Skin epidermis (tissue), 12 donors: ENCODE measurements around the gene HNF1B.

Source experiments
- H3K27ac ChIP-seq, 21 experiments: fragments of 200-600 bp; sonication (generic) in 11 of 21; one replicate each; pipeline ENCODE4 v1.5.0; 2020; ENCODE audit warnings: mild to moderate bottlenecking in 3 of 21, inconsistent platforms in 2 of 21, moderate library complexity in 2 of 21
- H3K4me3 ChIP-seq, 7 experiments: fragments of 200-600 bp; sonication (generic) in 2 of 7; one replicate each; pipeline ENCODE4 v1.5.0; 2020; ENCODE audit warnings: inconsistent platforms in 2 of 7, mild to moderate bottlenecking in 2 of 7, moderate library complexity in 1 of 7

Gene HNF1B

GRCh38 chr17:37643869-37644268 is 101.0 kb downstream of the HNF1B start:
- peak overlapping the region in 4 of 7 experiments; percentile 61 to 78 (median 66) for H3K4me3 ChIP-seq
- peak overlapping the region in 4 of 21 experiments; percentile 46 to 96 (median 90) for H3K27ac ChIP-seq

- H3K27ac ChIP-seq: peak within 1 kb of the TSS; percentile 20 to 96 (median 86)
- peak within 1 kb of the TSS; percentile 39 to 78 (median 64) for H3K4me3 ChIP-seq
These were observed 101.6 kb downstream of the HNF1B start, which contains the start of gene DDX52 for GRCh38 chr17:37643118-37643766. TSS of gene DDX52 (minus strand) at chr17:37643446. CDS start at chr17:37643420, 26 bp downstream.

- Histone ChIP-seq H3K27ac (peak overlapping the region; percentile 20 to 96 (median 86)), H3K4me3 (peak overlapping the region; percentile 39 to 78 (median 64))
These were observed 102.2 kb downstream of the HNF1B start for GRCh38 chr17:37642681-37643080.

GRCh38 chr17:37640015-37640414 is 104.8 kb downstream of the HNF1B start:
- no peak overlapping the region for H3K4me3 ChIP-seq
- H3K27ac ChIP-seq: no peak overlapping the region

- Histone ChIP-seq H3K27ac (no peak overlapping the region), H3K4me3 (no peak overlapping the region)
These were observed 106.9 kb downstream of the HNF1B start for GRCh38 chr17:37637956-37638355.
